ENCODE measurements around the gene DGKB.

GRCh38 chr7:14252458-14252857 lies 650.1 kb downstream of the DGKB start:
- TF ChIP-seq CTCF (optimal IDR thresholded peaks at IDR 0.05 in 1 of 3, IDR thresholded peaks at IDR 0.05 in 1 of 3, conservative IDR thresholded peaks at IDR 0.05 in 1 of 3; ENCODE audit: extremely low read depth in 1 of 3, insufficient read depth in 2 of 3, low read length in 3 of 3) (no peak), EZH2 (IDR thresholded peaks at IDR 0.05; ENCODE audit: low read length) (no peak)

All from keratinocyte (primary cell).